NCI-H345 (cell line): ENCODE measurements around the gene OPRM1.

ENCODE experiments used
- DNase-seq: peaks from one replicate; lab custom pipeline; 2025; lab: John Stamatoyannopoulos, UW

OPRM1 gene

DNA sequence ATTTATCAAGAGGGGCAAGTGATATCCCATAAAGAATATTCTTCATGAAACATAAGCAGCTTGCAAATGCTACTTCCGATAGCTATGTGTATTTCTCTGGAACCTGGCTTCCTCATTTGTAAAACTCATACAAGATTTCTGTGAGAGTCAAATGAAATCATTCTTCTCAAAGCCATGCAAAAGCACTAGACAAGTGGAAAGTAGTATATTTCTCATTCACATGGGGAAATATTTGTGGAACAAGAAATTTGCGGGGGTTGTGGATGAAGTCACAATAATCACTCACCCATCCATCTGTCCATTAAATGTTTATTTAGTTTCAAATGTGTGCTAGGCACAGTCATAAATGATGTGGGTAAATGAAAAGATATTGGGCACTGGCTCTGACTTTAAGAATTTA is 167.1 kb downstream of the OPRM1 start:
- no peak for DNase-seq

DNA sequence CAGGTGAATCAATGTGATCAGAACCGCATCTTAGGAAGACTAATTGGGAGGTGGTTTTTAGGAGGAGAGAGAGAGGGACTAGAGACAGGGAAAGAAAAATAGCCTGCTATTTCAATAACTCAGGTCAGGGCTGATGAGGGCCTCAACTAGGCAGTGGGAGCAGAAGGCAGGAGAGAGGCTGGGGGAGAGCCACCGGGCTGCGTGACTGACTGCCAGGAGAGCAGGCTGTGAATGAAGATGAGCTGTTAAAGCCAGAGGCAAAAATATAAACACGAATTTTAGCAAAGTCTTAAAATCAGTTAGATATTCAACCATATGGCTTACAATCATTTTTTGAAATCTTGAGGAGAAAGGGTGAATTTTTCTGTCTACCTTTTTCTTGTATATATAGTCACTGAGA is 168.0 kb downstream of the OPRM1 start:
- DNase-seq, result no peak

DNA sequence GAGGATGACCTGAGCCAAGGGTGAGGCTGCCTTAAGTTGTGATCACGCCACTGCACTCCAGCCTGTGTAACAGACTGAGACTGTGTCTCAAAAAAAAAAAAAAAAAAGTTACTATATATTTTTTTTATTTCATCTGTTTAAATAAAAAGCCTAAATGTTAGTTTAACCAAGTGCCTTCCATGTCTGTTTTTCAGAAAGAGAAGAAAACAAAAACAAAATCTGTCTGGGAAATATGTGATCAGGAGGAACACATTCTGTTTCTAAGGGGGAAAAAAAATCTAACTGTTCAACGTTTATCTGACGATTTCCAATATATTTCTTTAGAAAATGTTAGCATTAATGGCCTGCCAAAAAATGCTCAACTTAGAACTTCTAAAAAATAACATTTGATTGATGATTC is 170.5 kb downstream of the OPRM1 start:
- no peak for DNase-seq

DNA sequence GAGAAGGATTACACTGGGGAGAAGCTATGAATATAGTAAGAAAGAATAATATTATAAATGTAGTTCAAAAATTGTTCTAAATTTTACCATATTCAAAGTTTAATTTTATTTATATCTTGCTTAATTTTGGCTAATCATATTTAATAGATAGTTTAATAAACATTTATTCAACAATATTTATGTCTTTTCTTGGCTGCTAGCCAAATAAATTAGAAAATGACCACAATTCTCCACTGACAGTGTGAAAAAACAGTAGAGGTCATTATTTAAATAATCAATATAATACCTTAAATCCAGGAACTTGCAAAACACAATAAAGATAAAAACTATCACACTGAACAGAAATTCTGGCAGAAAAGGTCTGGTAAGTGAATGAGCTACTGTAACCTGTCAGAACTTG is 171.6 kb downstream of the OPRM1 start:
- DNase-seq, result no peak

DNA sequence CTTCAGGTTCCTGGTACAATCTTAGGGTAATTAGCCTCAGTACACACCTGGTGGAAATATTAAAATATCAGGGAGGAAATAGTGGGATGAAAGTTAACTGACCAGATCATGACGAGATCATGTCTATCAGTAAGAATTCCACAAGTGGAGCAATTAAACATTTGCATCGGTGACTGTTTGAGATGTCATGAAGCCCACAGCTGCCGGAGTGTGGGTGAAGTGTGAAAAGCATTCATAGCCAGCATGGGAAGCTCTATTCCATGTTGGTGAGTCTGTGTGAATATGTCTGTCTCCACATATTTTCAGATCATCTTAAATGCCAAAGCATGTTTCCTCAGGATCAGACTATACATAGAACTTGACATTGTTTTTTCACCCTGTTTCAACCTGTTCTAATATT is 174.7 kb downstream of the OPRM1 start:
- no peak for DNase-seq

DNA sequence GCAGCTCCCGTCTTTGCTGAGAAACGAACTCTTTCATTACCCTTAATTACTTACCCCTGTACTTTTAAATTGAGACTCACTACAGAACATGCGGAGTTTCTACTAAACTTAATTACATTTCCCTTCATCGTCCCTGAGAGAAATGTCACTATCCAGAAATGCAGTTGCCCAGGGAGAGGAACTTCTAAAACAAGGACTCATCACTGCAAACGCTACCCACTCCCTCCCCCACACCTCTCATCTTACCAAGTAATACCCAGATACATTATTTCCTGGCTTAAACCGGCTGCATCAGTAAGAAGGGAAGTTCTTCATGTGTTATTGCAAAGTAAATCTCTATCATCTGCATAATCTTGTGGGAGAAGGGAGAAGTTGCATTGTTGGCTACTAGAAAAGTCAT is 179.3 kb downstream of the OPRM1 start:
- DNase-seq, result no peak

DNA sequence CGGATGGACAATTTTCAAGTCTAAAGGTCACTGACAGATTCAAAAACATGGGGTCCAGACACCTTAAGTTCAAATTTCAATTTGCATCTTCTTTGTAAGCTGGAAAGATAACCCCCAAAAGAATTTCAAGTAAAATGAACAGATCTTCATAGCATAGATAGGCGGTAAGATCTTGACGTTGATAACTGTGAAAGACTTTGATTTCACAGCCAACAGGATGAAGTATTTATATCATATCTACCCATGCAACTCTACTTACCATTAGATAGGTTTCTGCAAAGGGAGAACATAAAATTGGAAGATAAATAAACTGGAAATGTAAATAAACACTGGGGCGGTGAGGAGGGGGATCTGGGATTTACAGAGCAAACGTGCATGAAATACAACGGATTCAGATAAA is 179.7 kb downstream of the OPRM1 start:
- DNase-seq, result no peak

DNA sequence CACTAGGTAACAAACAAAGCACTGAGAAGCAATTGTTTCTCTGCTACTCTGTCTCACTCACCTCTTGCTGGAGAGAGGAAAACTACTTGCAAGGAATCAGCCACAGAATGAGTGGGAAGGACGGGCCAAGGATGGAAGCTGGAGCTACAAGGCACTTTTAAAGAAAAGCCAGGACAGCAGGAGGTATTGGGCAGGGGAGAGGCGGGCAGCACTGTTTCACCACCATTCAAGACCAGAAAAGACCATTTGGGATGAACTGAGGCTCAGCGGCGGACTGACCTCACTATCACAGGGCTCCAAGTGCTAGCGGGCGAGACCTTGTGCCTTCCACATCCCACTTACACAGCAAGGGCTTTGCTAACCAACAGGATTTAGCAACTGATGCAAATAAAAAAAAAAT is 180.2 kb downstream of the OPRM1 start:
- no peak for DNase-seq

DNA sequence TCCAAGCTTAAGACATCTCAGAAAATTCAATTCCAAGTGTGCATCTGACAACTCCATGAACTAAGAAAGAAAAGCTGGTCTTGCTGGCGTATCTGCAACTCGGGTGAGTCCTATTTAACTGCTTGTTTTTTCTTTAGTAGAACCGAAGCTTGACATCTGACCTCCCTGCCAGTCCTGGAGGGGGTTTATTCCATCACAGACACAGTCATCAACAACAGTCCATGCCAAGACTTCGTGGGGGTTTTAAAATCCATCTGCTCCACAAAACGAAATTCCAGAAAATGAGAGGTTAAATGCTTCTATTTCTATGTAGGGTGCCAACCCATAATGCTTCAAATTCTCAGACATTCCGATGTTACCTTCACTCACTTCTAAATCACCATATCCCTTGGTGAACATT is 183.7 kb downstream of the OPRM1 start:
- no peak for DNase-seq

DNA sequence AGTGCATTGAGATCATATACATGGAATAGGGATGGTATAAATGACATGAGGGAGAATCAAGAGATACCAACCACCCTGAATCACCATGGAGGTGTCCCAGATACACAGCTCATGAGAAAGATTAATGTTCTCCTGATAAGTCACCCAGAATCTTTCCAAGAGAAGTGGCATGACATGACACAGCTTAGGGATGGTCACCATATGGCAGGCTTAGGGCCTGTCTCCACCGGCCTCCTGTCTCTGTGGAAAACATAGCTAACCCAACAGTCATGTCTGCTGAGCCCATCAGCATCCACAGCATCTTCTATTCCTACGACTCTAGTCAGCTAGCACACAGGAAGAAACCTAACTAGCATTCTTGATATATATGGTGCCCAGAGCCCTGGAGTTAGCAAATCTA is 184.3 kb downstream of the OPRM1 start:
- no peak for DNase-seq

DNA sequence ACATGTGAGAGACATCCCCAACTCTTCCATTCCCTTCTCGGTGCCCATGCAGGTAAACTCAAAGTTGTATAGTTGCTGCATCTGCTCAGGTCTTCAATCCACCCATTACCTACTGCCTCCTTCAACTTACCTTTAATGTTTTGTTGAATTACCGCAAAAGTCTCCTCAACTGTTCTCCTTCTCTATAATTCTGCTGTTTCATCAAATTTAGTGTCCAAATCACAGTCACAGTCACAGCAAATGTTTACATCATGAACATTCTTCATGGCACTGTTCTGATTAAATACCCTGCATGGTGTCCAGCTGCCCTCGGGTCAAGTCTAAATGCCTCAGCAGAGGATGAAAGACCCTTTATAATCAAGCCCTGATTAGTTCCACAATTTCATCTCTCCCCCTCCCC is 187.4 kb downstream of the OPRM1 start:
- DNase-seq, result no peak

DNA sequence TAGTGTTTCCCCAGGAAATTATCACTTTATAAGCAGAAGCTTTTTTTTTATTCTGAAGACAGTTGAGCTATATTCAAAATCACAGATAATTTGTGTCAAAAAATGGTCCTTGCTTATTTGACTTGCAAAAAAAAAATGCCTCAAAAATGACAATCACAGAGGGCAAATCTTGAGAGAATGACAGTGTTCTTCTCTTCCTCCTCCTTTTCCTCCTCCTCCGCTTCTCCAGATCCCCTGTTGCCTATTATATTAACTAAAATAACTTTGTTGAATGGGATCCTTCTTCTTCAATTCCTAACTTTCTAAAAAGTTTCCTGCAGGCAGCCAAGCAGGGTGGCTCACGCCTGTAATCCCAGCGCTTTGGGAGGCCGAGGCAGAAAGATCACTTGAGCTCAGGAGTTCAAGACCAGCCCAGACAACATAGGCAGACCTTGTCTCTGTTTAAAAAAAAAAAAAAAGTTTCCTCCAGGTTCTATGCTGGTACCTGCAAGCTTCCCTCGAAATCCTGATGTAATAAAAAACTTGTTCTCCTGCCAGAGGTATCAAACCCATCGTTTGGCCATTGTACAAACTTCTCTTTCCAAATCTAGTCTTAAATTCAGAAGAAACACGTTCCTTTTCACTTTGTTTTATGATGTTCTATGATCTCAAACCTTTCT is 189.0 kb downstream of the OPRM1 start:
- no peak for DNase-seq

DNA sequence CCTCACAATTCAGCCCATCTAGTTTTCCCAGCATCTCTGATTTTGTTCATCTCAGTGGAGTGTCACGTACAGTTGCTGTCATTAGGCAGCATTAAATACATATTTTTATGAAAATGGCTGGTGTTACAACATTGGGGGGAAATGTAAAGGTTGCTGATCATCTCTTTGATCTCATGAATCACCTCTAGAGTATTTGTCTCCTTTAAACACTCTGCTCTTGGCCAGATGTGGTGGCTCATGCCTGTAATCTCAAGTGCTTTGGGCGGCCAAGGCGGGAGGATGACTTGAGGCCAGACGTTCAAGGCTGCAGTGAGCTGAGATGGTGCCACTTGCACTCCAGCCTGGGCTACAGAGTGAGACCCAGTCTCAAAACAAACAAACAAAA is 189.5 kb downstream of the OPRM1 start:
- DNase-seq, result no peak

DNA sequence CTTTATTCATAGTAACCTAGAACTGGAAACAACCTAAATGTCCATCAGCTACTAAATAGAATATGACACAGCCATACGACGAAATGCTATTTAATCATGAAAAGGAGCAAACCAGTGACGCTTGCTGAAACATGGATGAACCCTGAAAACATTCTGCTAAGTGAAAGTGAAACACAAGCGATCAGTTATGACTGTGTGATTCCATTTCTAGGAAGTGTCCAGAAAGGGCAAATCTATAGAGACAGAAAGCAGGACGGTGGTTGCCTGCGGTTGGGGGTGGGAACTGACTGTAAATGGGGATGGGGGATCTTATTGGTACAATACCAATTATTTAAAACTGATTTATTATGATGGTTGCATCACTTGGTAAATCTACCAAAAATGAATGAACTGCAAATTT is 190.7 kb downstream of the OPRM1 start:
- DNase-seq, result no peak

DNA sequence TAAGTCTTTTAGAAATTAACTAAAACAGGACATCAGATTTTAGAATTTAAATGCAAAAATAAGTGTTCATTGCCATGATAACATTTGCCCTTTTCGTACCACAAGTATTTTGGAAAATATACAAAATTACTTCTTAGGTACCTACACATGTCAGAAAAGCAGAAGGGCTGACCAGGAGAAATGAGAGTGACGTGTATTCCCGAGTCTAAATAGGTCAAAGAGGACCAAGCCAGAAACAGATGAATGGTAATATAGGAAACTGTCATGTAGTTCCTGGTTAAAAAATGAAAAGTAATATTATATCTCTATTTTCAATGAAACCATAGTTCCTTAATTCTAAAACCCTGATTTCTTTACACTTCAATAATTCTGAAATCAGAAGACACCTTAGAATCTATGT is 191.4 kb downstream of the OPRM1 start:
- no peak for DNase-seq

DNA sequence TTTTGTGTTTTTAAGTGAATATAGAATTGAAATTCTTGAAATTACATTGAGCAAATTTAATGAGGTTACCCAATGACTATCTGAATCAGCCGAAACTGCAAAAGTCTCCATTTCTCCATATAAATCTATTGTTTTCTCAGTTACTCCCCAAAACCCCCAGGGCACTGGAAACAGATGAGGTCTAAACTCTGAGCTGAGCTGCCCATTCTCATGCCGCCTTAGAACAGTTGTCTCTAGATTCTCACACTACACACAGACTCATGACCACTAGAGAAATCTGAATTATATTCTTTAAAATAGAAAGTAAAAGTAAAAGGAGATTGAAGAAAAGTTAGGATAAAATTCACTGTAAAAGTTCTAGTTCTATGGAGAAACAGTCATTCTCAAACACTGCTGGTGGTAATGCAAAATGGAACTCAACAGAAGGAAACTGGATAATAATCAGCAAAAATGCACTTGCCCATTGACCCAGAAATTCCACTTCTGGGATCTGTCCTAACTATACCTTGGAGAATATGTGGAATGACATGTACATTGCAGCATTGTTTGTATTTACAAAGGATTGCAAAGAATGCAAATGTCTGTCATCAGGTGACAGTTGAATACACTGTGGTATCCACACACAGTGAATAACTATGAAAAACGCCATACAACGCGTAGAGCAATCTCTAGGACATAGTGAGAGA is 192.0 kb downstream of the OPRM1 start:
- no peak for DNase-seq

DNA sequence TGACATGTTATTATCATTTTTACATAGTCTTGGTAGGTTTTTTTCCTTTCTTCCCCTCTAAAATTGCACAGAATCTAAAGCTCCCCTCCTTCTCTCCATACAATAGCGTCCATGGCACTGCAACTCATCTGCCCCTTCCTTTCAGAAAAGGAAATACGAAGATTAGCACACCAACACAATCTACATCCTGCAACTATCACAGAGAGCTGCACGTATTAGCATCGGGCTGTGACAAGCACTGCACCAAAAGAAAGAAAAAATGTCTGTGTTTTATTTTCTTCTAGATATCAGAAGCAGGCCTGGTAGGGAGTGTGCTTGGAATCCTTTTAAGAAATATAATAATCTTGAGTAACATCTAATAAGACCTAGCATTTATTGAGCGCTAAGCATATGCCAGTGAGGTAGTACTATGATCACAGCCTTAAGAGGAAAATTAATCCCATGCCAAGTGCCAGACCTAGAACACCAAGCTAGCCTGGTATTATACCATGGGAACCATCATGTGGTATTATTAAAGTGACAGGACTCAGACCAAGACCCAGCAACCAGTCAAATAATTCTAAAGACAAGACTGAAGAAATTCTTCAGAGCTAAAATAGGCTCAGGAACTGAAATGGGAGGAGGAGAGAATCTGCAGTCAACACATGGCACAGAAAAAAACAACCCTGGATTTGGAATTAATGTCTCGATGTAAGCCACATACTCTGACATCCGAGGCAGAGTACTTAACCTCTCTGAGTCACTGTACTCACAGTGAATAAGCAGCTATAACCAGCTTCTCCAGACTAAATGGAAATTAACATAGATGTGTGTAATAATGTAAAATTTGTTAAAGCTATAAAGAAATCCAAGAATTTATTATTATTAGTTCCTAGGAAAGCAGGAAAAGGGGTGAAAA is 193.2 kb downstream of the OPRM1 start:
- no peak for DNase-seq

DNA sequence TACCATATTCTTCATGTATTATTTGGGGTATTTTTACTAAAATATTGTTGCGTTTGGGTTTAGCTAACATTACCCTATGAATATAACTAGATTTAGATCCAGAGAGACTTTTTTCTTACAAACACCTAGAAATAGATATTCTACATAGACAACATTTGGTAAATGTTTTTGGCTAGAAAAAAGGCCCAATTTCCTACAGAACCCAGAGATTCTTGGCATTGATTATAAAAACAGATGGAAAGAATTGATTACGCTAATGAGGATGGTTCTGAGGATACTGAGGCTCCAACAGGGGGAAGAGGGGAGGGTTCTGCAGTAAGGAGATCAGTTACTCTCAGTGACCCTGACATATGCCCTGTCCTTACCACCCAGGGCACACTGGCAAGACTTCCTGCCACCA is 194.3 kb downstream of the OPRM1 start:
- no peak for DNase-seq

DNA sequence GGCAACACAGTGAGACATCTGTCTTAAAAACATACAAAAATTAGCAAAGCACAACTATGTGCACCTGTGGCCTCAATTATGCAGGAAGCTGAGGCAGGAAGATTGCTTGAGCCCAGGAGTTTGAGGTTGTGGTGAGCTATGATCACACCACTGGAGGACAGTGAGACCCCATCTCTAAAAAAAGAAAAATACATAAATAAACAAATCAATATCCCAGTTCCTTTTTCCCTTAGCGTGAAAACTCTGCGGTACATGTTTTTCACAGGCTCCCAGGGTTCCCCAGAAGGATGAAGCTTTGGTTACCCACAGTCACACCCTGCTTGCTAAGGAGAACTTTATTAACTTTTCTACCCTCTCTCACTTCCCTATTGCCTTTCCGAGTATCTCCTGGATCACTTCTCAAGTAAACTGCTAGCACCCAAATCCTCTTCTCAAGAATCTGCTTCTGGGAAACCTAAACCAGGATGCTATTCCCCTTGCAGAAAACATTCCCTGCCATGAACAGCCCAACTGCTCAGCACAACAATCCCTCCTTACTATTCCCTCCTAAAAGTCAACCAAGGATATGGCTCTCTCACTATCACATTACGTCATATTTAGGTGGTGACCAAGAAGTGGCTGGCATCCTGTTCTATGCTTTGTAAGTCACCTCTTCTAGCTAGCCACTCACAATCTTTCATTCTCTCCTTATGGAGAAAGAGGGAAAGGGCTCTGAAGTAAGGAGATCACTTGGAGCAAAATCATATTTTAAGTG is 195.2 kb downstream of the OPRM1 start:
- DNase-seq, result no peak

DNA sequence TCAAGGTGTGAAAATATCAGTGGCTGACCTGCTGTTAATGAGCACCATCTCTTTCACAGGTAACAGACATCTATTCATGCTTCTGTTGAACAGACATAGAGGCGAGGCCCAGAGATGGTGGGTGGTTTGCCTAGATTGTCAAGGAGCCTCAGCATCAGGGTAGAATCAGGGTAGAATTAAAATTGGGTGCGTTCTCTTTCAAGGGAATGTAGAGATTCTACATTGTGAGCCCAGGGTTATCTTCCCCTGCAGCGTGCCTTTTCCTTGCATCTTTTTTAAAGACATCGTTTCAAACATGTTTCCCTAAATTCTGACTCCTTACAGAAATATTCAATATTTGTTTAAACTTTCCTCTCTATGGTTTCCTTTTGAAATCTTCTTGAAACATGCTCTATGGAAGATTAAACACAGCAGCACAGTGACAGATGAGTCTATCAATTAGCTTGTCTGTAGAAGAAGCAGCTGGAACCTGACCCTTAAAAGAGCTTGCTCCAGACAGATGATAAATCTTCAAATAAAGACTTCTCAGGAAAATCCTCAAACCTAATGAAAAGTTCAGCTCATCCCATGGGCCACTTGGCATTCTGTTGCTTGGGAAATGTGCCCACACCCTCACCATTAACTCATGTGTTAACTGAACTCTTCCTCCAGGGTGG is 197.7 kb downstream of the OPRM1 start:
- no peak for DNase-seq

DNA sequence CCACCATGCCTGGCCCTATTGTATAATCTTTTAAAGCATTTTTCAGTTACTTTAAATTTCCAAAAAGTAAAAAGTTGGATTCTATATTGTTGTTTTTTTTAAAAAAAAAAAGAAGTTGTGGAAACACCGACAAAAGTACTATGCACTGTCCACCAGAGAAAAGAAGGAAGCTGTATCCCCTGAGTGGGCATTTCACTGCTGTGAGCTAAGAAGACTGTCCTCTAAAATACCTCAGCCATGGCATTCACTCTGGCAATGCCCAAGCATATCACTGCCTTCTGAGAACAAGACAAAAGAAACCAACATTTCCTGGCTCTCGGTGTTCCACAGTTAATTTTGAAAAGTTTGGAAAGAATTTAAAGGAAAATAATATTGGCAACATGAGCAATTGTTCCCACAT is 199.8 kb downstream of the OPRM1 start:
- DNase-seq, result no peak

DNA sequence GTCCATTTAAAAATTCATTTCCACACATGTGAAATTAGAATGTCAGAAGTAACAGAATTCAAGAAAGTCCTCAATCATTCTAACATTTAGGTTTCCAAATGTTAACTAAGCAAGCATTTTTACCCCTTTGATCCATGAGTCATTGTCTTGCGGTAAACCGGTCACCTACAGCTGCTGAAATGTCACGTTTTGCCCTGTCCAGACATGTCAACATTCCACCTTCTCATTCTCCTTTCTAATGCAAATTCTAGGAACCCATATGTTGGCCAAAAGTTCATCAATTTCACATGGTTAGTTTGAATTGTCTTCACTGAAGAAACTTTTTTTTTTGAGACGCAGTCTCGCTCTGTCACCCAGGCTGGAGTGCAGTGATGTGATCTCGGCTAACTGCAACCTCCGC is 200.4 kb downstream of the OPRM1 start:
- DNase-seq, result no peak
